Muscle of arm (tissue), 14 donors: Measurements from ENCODE around the gene C1orf87. TPM values are rescaled to one million over a fixed set of nuclear protein-coding genes. Genes with fewer than 3 reads are reported as not detected.

Source experiments
- DNase-seq: peaks from one replicate; pipeline ENCODE4 v3.0.0-alpha.2; 2013
- long read RNA-seq, 11 donors: transcript quantifications; one replicate each; lab custom pipeline, GENCODE V29; 2026
- polyA plus RNA-seq, 12 donors: library from polyadenylated mRNA; unstranded; fragments of 120-200 nt; gene quantifications; one replicate each; pipeline ENCODE4 v1.2.1, GENCODE V29; 2013; ENCODE audit not compliant: insufficient read length in 12 of 12

Gene C1orf87, protein sequence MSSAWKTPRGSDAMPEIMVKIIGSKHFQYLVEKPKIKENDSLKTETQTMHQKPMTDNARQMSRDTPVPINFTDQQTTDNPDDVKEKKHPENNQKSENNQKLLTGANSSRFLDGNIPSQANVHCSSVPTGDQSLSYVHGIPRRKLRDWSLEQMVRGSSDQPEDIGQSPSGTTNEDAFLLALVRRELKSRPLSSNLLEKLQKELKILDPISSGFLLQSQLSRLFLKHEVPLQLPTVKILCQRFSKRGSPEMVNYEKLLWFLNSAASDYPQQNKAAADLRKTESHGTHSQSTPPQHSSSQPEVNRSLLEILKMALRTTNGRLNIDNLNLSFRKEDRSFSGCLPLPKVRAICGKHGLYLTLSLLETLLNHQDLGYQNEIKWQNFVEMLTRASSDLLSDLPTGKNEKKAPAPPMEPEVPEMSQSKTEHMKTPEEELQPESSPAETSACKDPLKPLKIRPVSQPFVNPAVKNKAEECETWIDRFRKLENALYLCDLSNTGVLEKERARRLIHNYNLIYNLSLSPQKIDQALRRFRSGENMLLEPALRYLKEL
- polyA plus RNA-seq: 1 to 10 TPM in 5 of 12 donors, under 1 TPM in 5, not detected in 2; 0.30 to 3.3 (median 0.93) TPM
- long read RNA-seq, donor 1: 0 reads
- long read RNA-seq, donor 2: 0 reads
- long read RNA-seq, donor 3: 0 reads
- long read RNA-seq, donor 4: 0 reads
- long read RNA-seq, donor 5: 0 reads
- long read RNA-seq, donor 6: 0 reads
- long read RNA-seq, donor 7: 0 reads
- long read RNA-seq, donor 8: 0 reads
- long read RNA-seq, donor 9: 0 reads
- long read RNA-seq, donor 10: 0 reads
- long read RNA-seq, donor 11: 0 reads

DNA sequence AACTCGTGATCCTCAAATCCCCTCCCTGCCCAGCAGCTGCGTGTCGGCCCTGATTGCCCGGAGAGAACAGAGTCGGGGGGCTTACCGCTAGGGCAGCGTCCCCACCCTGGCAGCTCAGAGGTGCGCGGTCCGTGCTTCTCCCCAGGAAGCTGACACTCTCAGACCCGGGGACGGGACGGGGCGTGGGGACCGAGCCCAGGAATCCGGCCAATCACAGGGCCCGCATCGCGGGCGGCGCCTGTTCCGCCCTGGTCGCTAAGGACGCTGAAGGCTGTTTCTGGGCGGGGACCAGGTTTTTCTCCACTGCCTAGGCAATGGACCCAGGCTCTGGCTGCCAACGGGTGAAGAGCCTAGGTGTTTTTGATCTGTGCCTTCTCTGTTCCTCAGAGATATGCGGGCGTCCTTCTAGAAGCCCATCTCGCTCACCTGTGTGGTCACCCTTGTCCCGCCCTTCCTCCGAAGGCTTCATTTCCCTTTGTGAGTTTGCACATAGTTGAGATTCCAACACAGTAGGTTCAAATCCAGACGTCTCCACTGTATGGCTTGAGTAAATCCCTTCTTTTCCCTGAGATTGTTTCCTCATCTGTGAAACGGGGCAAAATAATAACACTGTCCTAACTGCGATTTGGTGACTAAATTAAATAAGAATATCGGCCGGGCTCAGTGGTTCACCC lies at the start of gene C1orf87:
Gene C1orf87 (minus strand): TSS at position 166 of the 674 bp plus-strand sequence. CDS start 1,127 bp downstream, outside the sequence.
- no peak for DNase-seq

DNA sequence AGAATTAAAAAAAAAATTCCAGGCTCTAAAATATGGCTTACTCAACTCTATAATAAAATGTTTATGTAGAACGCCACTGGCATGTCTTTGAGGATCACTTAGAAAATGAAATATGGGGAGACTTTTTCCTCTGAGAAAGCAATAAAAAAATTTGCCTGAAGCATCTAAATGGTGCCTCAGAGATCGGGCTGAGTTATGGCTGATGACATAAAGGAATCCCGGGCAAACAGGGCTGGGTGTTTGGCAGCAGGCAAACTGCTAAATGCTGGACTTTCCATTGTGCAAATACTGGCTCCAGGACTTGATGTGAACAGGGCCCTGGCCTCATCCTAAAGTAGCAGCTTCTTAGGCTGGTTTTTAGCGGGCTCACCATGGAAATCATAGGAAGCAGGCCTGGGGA lies 44.5 kb upstream of the C1orf87 start:
- DNase-seq: peak; percentile 29

DNA sequence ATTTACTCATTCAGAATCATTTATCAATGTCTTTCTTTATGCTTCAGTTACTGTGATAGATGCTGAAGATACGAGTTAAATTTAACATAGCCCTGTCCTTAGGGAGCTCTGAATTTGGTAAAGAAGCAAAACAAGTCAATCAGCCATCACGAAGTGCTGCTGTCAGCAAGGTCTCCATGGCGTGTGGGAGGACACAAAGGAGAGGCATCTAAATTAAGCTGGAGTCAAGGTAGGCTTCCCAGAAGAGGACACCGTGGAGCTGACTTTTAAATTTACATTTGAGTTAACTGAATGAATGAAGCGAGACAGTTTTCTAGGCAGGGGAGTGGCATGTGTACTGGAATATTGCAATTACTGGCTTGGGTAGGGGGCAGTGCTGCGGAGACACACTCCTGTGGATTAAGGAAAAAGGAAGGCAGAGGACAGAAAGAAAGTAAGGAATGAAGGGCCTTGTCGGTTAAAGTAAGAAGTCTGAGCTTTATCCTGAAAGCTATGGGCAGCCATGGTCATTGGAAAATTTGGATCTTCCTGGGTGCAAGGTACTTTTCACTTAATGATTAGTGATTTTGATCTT lies 41.3 kb upstream of the C1orf87 start:
- DNase-seq: no peak

DNA sequence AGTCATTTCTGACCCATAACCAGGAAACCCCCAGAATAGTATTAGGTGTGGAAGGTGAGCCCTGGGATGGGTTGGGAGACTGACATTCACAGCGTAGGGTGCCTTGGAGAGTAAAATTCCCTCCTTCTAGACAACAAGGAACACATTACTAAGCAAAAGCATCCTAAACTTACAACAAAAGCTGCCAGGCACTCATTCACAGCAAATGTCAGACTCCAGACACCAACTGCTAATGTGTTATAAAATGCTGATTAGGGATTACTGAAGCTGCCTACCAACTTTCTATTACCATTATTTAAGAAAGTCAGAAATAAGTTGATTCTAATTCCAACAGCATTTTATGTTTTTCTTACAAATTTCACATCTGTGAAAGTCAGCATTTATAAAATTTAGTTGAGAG lies 40.0 kb upstream of the C1orf87 start:
- no peak for DNase-seq

DNA sequence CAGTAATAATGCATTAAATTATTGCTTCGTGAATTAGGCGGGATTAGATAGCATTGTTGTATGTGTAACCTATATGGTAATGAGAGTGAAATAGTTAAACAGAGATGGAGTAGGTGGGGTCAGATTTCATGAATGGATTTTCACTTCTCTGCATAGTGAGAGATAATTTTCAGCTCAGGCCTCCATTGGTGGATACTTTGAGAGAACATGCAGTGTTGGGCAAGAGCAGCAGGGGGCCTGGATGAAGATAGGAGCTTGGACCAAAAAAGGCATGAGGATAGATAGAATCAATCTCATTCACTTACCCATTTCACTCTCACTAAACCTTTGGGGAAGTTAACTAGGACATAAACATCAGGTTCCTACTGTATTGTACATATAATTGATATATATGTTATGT lies 39.5 kb upstream of the C1orf87 start:
- no peak for DNase-seq

DNA sequence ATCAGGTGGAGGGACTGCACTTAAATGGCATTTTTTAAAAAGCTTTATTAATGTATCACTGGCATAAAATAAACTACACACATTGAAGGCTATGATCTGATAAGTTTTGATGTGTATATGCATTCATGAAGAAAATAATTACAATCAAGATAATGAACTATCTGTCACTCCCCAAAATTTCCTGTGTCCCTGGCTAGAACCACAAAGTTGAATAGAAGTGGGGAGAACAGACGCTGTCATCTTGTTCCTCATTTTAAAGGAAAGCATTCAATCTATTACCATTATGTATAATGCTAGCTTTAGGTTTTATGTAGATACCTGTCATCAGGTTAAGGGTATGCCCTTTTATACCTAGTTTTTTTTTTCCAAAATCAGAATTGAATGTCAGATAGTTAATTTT lies 38.1 kb upstream of the C1orf87 start:
- no peak for DNase-seq

DNA sequence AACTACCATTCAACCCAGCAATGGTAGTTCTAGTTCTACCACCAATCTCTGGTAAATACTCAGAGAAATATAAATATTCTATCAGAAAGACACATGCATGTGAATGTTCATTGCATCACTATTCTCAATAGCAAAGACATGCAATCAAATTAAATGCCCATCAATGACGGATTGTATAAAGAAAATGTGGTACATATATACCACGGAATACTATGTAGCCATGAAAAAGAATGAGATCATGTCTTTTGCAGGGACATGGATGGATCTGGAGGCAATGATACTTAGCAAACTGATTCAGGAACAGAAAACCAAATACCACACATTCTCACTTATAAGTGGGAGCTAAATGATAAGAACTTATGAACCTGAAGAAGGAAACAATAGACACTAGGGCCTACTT lies 37.5 kb upstream of the C1orf87 start:
- DNase-seq: no peak

DNA sequence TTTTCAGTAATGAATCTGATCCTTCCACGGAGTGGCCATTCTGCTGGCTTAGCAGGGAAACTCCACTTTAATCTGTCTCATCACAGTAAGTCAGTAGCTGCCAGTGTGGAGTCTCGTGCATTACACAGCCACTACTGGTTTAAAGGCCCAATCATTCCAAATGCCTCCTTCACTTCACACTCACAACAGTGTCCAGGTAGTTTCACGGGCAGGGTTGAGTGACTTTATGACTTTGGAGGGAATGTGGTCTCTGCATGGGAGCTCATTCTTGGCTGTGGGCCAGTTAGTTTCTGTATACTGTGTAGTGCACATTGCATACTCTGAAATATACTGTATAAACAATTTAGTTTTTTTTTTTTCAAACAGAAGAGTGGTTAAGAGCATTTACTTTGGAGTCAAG lies 34.6 kb upstream of the C1orf87 start:
- no peak for DNase-seq

DNA sequence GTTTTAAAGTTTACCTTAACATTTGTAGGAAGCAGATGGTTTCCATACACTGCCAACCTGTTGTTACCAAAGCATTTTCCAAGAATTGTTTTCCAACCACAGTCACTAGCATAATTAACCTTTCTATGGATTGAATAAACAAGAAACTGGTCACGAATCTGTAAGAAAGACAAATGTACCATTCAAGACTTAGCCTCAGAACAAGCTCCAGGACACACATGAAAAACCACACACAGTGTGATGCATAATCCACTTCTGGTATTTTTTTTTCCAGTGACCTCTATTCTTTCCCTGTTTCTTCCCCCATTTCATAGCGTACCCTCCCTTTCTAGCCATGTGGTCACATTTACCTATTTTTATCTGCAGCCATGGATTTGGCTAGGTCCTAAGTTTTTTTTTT lies 29.6 kb upstream of the C1orf87 start:
- no peak for DNase-seq

DNA sequence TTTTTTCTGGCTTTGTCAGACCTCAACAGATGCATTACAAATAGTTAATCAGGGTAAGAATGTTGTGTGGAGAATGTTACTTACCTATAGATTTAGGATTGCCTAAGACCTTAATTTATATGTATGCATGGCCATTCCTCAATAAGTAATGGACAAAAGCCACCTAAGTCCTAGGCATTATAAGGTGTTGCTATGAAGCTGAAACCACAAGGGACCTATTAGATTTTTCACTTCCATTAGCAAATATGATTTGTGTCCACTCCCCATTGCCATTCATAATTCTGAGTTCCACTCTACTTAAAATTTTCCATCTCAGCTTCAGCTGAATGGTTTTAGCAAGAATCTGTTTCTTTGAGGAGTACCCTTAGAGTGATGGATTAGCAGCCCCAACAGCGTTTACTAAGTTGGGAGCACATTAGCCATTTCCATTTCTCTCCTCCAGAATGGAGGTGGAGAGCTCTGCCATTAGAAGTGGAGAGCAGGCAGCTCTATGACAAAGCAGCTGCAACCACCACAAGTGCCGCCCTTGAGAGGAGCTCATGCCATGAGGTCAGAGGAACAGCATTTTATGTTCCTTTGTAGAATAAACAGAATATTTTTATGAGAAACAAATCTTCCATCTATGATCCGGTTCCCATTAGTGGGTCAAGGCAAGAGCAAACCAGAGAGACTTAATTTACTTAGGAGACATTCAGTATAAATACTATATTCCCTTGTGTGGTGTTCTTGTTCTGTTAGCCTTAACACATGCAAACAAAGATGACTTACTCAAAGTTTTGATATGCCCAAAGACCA lies 28.9 kb upstream of the C1orf87 start:
- no peak for DNase-seq

DNA sequence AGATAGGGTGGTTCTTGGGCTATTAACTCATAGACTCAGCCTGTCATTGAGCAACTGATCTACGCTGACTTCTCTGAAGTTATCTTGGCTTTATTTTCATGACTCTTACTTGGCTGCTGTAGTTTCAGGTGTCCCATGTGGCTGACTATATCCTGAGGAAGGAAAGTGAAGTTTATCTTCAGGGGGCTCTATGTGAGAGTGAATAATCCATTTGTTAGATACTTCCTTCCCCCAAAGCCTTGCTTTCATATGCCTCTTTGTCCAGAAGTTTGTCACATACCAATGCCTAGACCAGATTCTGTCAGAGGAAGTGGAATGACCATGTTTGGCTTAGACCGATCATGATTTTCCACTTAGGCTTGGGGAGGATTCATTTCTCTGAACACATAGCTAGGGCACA lies 27.9 kb upstream of the C1orf87 start:
- no peak for DNase-seq

DNA sequence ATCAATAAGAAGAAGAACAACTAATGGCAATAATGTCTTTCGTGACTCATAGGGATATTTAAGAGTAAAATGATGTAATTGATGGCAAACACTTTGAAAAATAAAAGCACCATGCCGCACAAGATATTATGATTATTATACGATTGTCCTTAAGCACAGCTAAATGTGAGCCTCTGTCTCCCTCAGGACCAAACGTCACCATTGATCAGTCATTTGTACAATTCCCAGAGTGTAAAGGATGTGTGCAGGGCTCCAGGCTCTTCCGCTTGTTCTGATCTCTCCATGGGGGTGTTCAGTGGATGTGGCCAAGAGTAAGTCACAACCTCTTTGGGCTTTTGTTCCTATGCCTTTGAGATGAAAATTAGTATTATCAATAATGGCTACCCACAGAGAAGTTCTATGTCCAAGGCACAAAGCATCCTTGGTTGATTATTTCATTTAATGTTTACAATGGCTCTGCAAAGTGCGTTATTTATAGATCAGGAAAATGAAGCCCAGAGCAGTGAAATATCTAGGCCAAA lies 17.7 kb upstream of the C1orf87 start:
- DNase-seq: no peak

DNA sequence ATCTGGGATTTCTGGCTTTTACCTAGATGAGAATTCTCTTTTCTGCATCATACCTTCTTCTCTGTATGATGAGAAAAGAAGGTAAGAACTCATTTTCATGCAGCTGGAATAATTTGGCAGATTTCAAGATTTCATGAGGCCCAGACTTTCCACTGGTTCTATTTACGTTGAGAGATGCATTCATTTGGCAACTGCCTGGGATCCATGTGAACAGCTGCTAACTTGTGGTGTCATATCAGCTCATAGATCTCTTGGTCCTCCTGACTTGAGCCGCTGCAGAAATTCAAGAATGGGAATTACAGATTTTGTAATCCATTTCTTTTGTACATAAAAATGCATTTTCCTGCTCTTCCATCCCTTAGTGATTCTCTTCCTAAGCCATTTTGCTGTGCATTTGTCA lies 17.1 kb upstream of the C1orf87 start:
- peak; percentile 17 for DNase-seq

DNA sequence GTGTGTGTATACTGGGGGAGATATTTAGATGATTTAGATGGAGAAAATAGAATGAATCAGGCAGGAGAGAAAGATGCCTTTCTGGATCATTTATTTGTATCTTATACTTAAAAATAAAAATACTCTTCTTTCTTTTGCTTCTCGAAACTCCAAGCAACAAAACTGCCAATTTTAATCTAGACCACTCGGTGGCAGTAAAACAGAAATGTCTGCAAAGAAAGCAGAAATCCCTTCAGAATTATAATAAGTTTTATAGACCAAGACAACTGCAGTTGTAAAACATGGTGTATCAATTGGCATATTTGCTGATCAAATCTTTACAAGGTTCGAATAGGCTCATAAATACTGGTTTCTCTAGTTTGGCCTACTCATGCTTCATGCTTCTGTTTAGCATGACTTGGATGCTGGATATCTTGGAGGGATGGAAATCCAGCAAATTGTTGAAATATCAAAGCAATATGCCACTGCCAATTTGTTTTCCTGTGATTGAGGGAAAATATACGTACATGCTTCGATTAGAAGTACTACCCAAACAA lies 15.1 kb upstream of the C1orf87 start:
- DNase-seq: peak; percentile 17

DNA sequence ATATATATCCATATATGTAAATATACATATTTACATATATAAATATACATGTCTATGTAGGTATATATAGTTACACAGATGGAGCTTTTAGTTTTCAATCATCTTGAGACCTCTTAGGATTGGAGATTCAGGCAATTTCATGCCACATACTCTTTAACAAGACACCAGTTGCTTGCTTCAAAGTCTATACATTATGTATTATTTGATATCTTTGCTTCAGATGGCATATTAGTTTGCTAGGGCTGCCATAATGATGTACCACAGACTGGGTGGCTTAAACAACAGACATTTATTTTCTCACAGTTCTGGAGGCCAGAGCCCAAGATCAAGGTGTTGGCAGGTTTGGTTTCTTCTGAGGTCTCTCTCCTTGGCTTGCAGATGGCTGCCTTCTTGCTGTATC lies 14.1 kb upstream of the C1orf87 start:
- DNase-seq: no peak

DNA sequence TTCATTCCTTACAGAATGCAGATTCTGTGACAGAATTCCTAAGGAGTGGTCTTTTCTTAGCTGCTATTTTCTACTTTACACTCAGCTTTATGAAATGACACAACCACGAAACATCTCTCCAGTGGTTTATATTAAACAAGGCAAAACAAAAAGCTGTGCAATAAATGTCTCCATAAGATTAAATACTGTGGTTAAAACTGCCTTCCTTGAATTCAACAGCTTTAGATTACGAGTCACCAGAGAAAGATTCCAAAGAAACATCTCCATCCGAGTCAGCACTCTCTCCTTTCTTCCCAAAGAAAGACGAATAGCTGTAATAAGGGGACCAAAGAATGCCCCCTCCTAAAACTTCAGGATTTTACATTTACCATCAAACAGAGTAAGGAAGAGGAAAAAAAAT lies 4.6 kb upstream of the C1orf87 start:
- no peak for DNase-seq

DNA sequence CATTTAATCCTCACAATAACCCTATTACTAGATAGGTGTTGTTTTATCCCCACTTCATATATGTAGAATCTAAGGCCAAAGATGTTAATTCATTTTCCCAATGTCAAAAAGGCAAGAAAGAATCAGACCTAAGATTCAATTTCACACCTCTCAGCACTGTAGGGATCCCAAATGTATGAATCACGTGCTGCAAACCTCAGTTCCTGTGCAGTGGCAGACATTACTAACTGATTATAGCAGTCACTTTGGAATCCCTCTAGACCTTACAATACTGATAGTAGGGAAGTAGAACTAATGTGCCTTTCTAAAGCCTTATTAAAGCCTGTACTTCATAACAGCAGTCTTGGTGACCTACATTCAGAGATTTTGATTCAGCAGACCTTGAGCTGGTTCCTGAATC lies 2.3 kb downstream of the C1orf87 start:
- DNase-seq: no peak

DNA sequence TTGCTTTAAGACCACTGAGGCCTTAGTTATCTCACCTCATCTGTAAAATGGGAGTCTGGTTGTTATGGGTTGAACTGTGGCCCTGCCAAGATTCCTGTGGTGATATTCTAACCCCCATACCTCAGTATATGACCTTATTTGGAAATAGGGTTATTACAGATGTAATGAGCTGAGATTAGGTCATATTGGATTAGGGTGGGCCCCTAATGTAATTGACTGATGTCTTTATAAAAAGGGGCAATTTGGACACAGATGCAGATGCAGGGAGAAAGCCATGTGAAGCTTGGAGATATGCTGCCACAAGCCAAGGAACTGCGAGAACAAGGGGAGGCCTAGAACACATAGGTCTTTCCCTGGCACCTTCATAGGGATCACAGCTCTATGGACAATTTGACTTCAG lies 3.9 kb downstream of the C1orf87 start:
- no peak for DNase-seq

DNA sequence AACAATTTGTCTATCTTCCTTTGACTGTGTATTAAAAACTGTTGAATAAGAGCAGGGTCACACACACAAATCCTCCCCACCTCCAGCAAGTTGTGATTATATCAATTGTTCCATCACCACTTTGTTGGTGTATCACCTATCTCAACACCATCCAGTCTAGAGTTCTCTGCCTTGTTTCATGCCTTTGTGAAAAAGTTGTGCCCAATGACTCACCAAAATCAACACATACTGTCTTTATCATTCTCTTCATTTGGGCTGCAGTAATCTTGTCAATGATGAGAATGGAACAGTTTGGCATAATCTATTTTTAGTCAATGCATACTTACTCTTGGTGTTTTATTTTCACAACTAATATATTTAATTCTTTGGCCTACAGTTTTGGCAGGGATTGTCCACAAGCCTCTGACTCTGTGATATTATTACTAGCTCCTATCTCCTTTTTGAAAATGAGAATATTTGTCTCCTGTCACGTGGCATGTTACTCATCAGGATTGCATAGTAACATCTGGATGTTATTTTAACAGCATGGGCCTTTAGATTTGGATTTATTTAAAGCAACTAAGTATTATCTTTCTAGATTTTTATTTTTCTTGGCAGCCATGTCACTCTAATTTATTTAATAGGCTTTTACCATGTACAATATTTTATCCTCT lies 5.1 kb downstream of the C1orf87 start:
- DNase-seq: peak; percentile 13

DNA sequence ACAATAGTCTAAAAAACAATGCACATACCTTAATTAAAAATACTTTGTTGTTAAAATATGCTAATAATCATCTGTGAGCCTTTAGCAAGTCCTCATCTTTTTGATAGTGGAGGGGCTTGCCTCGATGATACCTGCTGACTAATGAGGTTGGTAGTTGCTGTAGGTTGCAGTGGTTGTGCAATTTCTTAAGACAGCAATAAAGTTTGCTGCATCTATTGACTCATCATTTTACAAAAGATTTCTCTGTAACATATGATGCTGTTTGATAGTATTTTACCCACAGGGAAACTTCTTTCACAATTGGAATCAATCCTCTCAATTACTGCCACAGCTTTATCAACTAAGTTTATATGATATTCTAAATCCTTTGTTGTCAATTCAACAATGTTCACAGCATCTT lies 7.6 kb downstream of the C1orf87 start:
- DNase-seq: no peak
